Activated CD4-positive, alpha-beta T cell treated with anti-CD3 and anti-CD28 coated beads for 36 hours (primary cell): ENCODE results near the gene RBM41. TPM values are rescaled to one million over a fixed set of nuclear protein-coding genes. Genes with fewer than 3 reads are reported as not detected.
A peak's percentile ranks its signal among the peaks of the same experiment; 100 is the strongest.
"Not testable (repeated sequence)": the region's sequence is repeated elsewhere in the genome, so short reads cannot be mapped to it uniquely, and the experiment has no call there.

Experiments used
- ATAC-seq: fragments of 200-7000 bp; cut with Tn5 transposase; one replicate; pipeline ENCODE4 v1.10.0; 2021; ENCODE audit warnings: mild to moderate bottlenecking, moderate library complexity
- CTCF ChIA-PET: fragments of 350-600 bp; sonication (Branson Sonifier 250); formaldehyde crosslinking; loops from one replicate; lab custom pipeline; 2021; ENCODE audit warnings: antibody characterized with exemption; lab: Charles Lee
- POLR2A ChIA-PET: fragments of 350-600 bp; sonication (Branson Sonifier 250); formaldehyde crosslinking; loops from one replicate; lab custom pipeline; 2021; ENCODE audit warnings: antibody characterized with exemption, inconsistent platforms; lab: Charles Lee
- DNase-seq: peaks from one replicate; pipeline ENCODE4 v3.0.0-alpha.2; 2020
- H3K27ac Mint-ChIP-seq: one replicate; pipeline ENCODE4 v1.8.0; 2021; ENCODE audit warnings: mixed read lengths
- H3K27me3 Mint-ChIP-seq: one replicate; pipeline ENCODE4 v1.8.0; 2021; ENCODE audit warnings: mixed read lengths
- H3K36me3 Mint-ChIP-seq: one replicate; pipeline ENCODE4 v1.8.0; 2021; ENCODE audit warnings: low read depth, mixed read lengths
- H3K4me1 Mint-ChIP-seq: one replicate; pipeline ENCODE4 v1.8.0; 2021; ENCODE audit warnings: mixed read lengths
- H3K4me3 Mint-ChIP-seq: one replicate; pipeline ENCODE4 v1.8.0; 2021; ENCODE audit warnings: mild to moderate bottlenecking, moderate library complexity, mixed read lengths
- H3K9me3 Mint-ChIP-seq: one replicate; pipeline ENCODE4 v1.8.0; 2021; ENCODE audit warnings: low read depth, mixed read lengths
- intact Hi-C, 2 experiments: fragments of 100-400 bp; cut with DNase I in 1 of 2; cut with micrococcal nuclease in 1 of 2; formaldehyde crosslinking; loops; one replicate each; pipeline versions ENCODE4 v1.14.2 to v1.15.1; 2022 to 2024; cut with DNase I, micrococcal nuclease
- total RNA-seq, 2 experiments: library from RNA; stranded (reverse); gene quantifications; one replicate each; pipeline ENCODE4 v1.2.3, GENCODE V29; 2021

Gene RBM41
- total RNA-seq, 2 experiments from 2014 or later: 12.0 to 12.2 TPM

DNA sequence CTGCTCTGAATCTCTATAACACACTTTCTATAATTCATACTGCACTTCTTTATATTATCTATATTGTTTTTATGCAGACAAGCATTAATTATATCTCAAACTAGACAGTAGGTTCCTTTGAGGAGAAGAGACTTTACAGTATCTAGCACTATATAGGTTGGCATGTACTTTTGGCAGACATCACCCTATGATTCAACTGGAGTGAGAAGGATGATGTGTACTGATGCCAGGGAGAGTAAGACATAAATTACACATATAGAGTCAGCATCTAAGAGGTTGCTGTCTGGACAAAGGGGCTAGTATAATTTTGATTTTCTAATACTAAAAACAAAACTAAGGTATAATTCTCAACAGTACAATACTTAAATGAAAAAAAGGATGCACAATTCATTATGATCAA is 5.1 kb upstream of the RBM41 start:
- POLR2A ChIA-PET: no interaction called here
- no peak overlapping the region for H3K27ac Mint-ChIP-seq
- DNase-seq (no peak), ATAC-seq (no peak)
- CTCF ChIA-PET: no interaction called here
- H3K4me1 Mint-ChIP-seq: peaks cover 3% of the 10 kb centered on the region
- H3K4me3 Mint-ChIP-seq: no peak overlapping the region
- H3K36me3 Mint-ChIP-seq: no peaks in the 10 kb centered on the region
- H3K9me3 Mint-ChIP-seq: no peaks in the 10 kb centered on the region
- no peaks in the 10 kb centered on the region for H3K27me3 Mint-ChIP-seq
- intact Hi-C loops: no loop called here

GRCh38 chrX:107119283-107119682 is 661 bp upstream of the RBM41 start:
- ATAC-seq (no peak), DNase-seq (no peak)
- peak overlapping the region; percentile 98 for H3K27ac Mint-ChIP-seq
- no peaks in the 10 kb centered on the region for H3K9me3 Mint-ChIP-seq
- ChIA-PET POLR2A (no interaction called here), CTCF (no interaction called here)
- peak overlapping the region; percentile 99 for H3K4me3 Mint-ChIP-seq
- peaks cover 26% of the 10 kb centered on the region for H3K36me3 Mint-ChIP-seq
- intact Hi-C loops: loop anchor here (2.0 to 5.0 kb wide), 6 partner anchors 88 to 972 kb away; partner anchors contain the start of genes DNAAF6 (in 2 of the 2), NUP62CL (in 2 of the 2), ATG4A (in 1 of the 2) and NCBP2L (in 1 of the 2)
- H3K27me3 Mint-ChIP-seq: no peaks in the 10 kb centered on the region
- H3K4me1 Mint-ChIP-seq: peaks cover 21% of the 10 kb centered on the region

GRCh38 chrX:107117993-107118321 is 665 bp downstream of the RBM41 start:
- CTCF ChIA-PET: no interaction called here
- Mint-ChIP-seq H3K27ac (no peak overlapping the region), H3K36me3 (peaks cover 37% of the 10 kb centered on the region), H3K27me3 (no peaks in the 10 kb centered on the region), H3K9me3 (no peaks in the 10 kb centered on the region), H3K4me1 (peaks cover 27% of the 10 kb centered on the region), H3K4me3 (peak overlapping the region; percentile 99)
- POLR2A ChIA-PET: no interaction called here
- intact Hi-C loops: loop anchor here (2.0 to 5.0 kb wide), 6 partner anchors 89 to 973 kb away; partner anchors contain the start of genes DNAAF6 (in 2 of the 2), NUP62CL (in 2 of the 2), ATG4A (in 1 of the 2) and NCBP2L (in 1 of the 2)
- DNase-seq (no peak), ATAC-seq (no peak)

- H3K9me3 Mint-ChIP-seq: peaks cover 2% of the 10 kb centered on the region
- no peak for ATAC-seq
Observed at GRCh38 chrX:107107459-107107858, 11.2 kb downstream of the RBM41 start.

GRCh38 chrX:107102980-107103379 is 15.6 kb downstream of the RBM41 start:
- H3K4me1 Mint-ChIP-seq: peaks cover 8% of the 10 kb centered on the region
- H3K27ac Mint-ChIP-seq: no peak overlapping the region
- intact Hi-C loops: no loop called here
- H3K36me3 Mint-ChIP-seq: peaks cover 15% of the 10 kb centered on the region
- POLR2A ChIA-PET: no interaction called here
- H3K4me3 Mint-ChIP-seq: no peak overlapping the region
- CTCF ChIA-PET: no interaction called here
- ATAC-seq: no peak
- H3K9me3 Mint-ChIP-seq: peaks cover 2% of the 10 kb centered on the region
- H3K27me3 Mint-ChIP-seq: no peaks in the 10 kb centered on the region
- no peak for DNase-seq

More at GRCh38 chrX:107107459-107107858, 11.2 kb downstream of the RBM41 start:
- no peak overlapping the region for H3K4me3 Mint-ChIP-seq
- ChIA-PET CTCF (no interaction called here), POLR2A (no interaction called here)
- intact Hi-C loops: no loop called here
- no peaks in the 10 kb centered on the region for H3K27me3 Mint-ChIP-seq
- peaks cover 16% of the 10 kb centered on the region for H3K36me3 Mint-ChIP-seq
- no peak for DNase-seq
- H3K4me1 Mint-ChIP-seq: peaks cover 17% of the 10 kb centered on the region
- H3K27ac Mint-ChIP-seq: no peak overlapping the region

DNA sequence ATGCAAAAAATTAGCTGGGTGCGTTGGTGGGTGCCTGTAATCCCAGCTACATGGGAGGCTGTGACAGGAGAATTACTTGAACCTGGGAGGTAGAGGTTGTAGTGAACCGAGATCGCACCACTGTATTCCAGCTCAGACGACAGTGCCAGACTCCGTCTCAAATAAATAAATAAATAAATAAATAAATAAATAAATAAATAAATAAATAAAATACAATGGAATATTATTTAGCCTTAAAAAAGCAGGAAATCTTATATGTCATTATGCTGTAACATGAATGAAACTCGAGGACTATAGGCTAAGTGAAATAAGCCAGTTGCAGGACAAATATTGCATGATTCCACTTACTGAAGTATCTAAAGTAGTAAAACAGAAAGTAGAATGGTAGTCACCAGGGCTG is 42.5 kb downstream of the RBM41 start:
- intact Hi-C loops: no loop called here
- Mint-ChIP-seq H3K4me1 (peaks cover 6% of the 10 kb centered on the region), H3K36me3 (peaks cover 23% of the 10 kb centered on the region), H3K27ac (no peak overlapping the region), H3K4me3 (no peak overlapping the region), H3K9me3 (peaks cover 16% of the 10 kb centered on the region), H3K27me3 (no peaks in the 10 kb centered on the region)
- ChIA-PET POLR2A (no interaction called here), CTCF (no interaction called here)
- no peak for ATAC-seq
- no peak for DNase-seq

GRCh38 chrX:107057731-107058130 is 60.9 kb downstream of the RBM41 start:
- H3K9me3 Mint-ChIP-seq, ATAC-seq, H3K4me1 Mint-ChIP-seq, H3K36me3 Mint-ChIP-seq, CTCF ChIA-PET, H3K4me3 Mint-ChIP-seq, DNase-seq, H3K27ac Mint-ChIP-seq, H3K27me3 Mint-ChIP-seq, POLR2A ChIA-PET, intact Hi-C loops: not testable (repeated sequence)

GRCh38 chrX:107054978-107055377 is 63.6 kb downstream of the RBM41 start:
- ChIA-PET CTCF (no interaction called here), POLR2A (no interaction called here)
- Mint-ChIP-seq H3K27me3 (no peaks in the 10 kb centered on the region), H3K4me3 (no peak overlapping the region), H3K4me1 (no peaks in the 10 kb centered on the region), H3K36me3 (peaks cover 2% of the 10 kb centered on the region), H3K9me3 (peaks cover 8% of the 10 kb centered on the region), H3K27ac (no peak overlapping the region)
- ATAC-seq (no peak), DNase-seq (no peak)
- intact Hi-C loops: no loop called here

DNA sequence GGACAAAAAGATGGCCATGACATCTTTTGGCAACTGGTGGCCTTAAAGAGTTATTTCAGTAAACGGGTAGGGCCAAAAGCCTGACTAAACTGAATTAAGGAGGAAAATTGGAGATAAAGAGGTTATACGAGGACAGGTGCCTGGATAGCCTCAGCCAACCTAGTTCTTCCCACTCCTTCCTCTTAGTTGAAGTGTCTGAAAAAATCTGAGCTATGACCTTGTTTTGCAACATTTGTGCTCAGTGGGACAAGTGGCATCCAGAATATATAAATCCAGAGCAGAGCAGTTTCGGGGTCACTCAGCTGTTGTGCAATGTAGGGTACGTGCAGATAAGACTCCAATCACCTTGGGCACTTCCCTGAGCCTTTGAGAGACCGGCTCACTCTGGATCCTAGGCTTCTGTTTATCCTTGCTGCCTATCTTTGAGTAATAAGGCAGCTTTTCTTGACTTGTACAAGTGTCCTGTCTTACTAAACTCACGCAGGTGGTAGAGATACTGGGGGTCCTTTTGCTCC is 68.4 kb downstream of the RBM41 start:
- POLR2A ChIA-PET: no interaction called here
- Mint-ChIP-seq H3K4me3 (no peak overlapping the region), H3K27me3 (peaks cover 4% of the 10 kb centered on the region), H3K9me3 (peaks cover 3% of the 10 kb centered on the region), H3K4me1 (no peaks in the 10 kb centered on the region), H3K27ac (no peak overlapping the region), H3K36me3 (no peaks in the 10 kb centered on the region)
- DNase-seq (no peak), ATAC-seq (no peak)
- CTCF ChIA-PET: no interaction called here
- intact Hi-C loops: no loop called here

GRCh38 chrX:107047622-107048021 is 71.0 kb downstream of the RBM41 start:
- no peak overlapping the region for H3K27ac Mint-ChIP-seq
- H3K4me3 Mint-ChIP-seq: no peak overlapping the region
- DNase-seq: no peak
- H3K27me3 Mint-ChIP-seq: peaks cover 4% of the 10 kb centered on the region
- intact Hi-C loops: no loop called here
- ChIA-PET POLR2A (no interaction called here), CTCF (no interaction called here)
- no peak for ATAC-seq
- H3K9me3 Mint-ChIP-seq: no peaks in the 10 kb centered on the region
- H3K4me1 Mint-ChIP-seq: no peaks in the 10 kb centered on the region
- no peaks in the 10 kb centered on the region for H3K36me3 Mint-ChIP-seq

DNA sequence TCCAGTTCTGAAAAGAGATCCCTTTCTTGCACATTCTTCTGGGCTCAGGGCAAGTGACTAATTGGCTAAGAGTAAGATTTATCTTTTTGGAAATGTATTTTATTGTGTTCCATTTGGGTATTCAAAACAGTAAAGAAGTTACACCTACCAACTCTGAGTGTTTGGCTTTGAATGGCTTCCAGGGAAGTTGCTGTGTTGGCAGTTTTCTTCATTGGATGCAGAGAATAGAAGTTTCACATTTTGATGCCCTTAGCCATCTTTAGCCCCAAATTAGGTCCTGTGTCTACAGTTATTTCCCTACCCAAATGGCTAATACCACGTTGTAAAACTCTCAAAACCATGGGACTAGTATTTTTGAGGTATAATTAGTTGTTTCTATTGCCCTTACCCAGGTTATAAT is 88.9 kb downstream of the RBM41 start:
- DNase-seq (no peak), ATAC-seq (no peak)
- Mint-ChIP-seq H3K4me3 (no peak overlapping the region), H3K9me3 (no peaks in the 10 kb centered on the region), H3K4me1 (no peaks in the 10 kb centered on the region), H3K36me3 (no peaks in the 10 kb centered on the region), H3K27ac (no peak overlapping the region), H3K27me3 (peaks cover 2% of the 10 kb centered on the region)
- intact Hi-C loops: loop anchor here in 1 of 2 experiments (10.0 kb wide), 1 partner anchor 405 kb away; no protein-coding TSS in a partner anchor
- CTCF ChIA-PET: no interaction called here
- POLR2A ChIA-PET: no interaction called here

- no peak for ATAC-seq
- no peak for DNase-seq
- no peaks in the 10 kb centered on the region for H3K27me3 Mint-ChIP-seq
- no peak overlapping the region for H3K4me3 Mint-ChIP-seq
- intact Hi-C loops: loop anchor here in 1 of 2 experiments (10.0 kb wide), 1 partner anchor 409 kb away; no protein-coding TSS in a partner anchor
- H3K4me1 Mint-ChIP-seq: no peaks in the 10 kb centered on the region
- H3K27ac Mint-ChIP-seq: no peak overlapping the region
- ChIA-PET CTCF (interaction anchor here (0.7 kb wide), 2 partner anchors 23 to 321 kb away, joined by 3 read pairs; no protein-coding TSS in a partner anchor), POLR2A (no interaction called here)
- H3K9me3 Mint-ChIP-seq: no peaks in the 10 kb centered on the region
- H3K36me3 Mint-ChIP-seq: no peaks in the 10 kb centered on the region
Observed at GRCh38 chrX:107025545-107025944, 93.1 kb downstream of the RBM41 start.
